ENCODE results near the gene ALX3. TPM values are rescaled to one million over a fixed set of nuclear protein-coding genes. Genes with fewer than 3 reads are reported as not detected.

ALX3 gene
- total RNA-seq, 2 experiments from 2014 or later = not detected

GRCh38 chr1:110074166-110074565 is 3.7 kb upstream of the ALX3 start:
- Histone ChIP-seq H3K27ac (ENCODE audit: low read depth, low read length, poor library complexity, severe bottlenecking) (no peak overlapping the region), H2AFZ (ENCODE audit: low read length) (no peak overlapping the region), H3K4me3 (ENCODE audit: low read depth, low read length, poor library complexity, severe bottlenecking) (no peak overlapping the region), H3K9me2 (ENCODE audit: insufficient read depth, low read length) (no peaks in the 10 kb centered on the region), H4K20me1 (ENCODE audit: insufficient read depth, low read length) (no peaks in the 10 kb centered on the region), H3K4me2 (ENCODE audit: low read length) (no peak overlapping the region), H3K4me1 (ENCODE audit: insufficient read depth, low read length, poor library complexity, severe bottlenecking) (no peaks in the 10 kb centered on the region), H3K36me3 (ENCODE audit: insufficient read depth, low read length) (no peaks in the 10 kb centered on the region), H3K79me2 (ENCODE audit: insufficient read depth, low read depth, low read length) (no peaks in the 10 kb centered on the region), H3K9me3 (ENCODE audit: low read length) (no peaks in the 10 kb centered on the region)
- DNase-seq (ENCODE audit: low spot score) = no peak
- ChIA-PET POLR2A (interaction anchor here (1.3 kb wide), 1 partner anchor 14 kb away, joined by 3 read pairs; no protein-coding TSS in a partner anchor), CTCF (ENCODE audit: unreplicated experiment) (interaction anchor here (1.0 kb wide), 1 partner anchor 30 kb away, joined by 3 read pairs; no protein-coding TSS in a partner anchor)
- intact Hi-C loops (cut with micrococcal nuclease; ENCODE audit: unreplicated experiment) = no loop called here
- BruUV-seq (replicated peaks) = no TSS peak
- TF ChIP-seq EZH2phosphoT487 (IDR thresholded peaks at IDR 0.05; ENCODE audit: borderline replicate concordance, low read depth, low read length) = no peak
- no peak for TF ChIP-seq CTCF (conservative IDR thresholded peaks at IDR 0.05; ENCODE audit: low read length)

- Histone ChIP-seq H3K4me2 (ENCODE audit: low read length) (no peak overlapping the region), H3K4me1 (ENCODE audit: insufficient read depth, low read length, poor library complexity, severe bottlenecking) (no peaks in the 10 kb centered on the region), H3K9me3 (ENCODE audit: low read length) (no peaks in the 10 kb centered on the region), H3K9me2 (ENCODE audit: insufficient read depth, low read length) (no peaks in the 10 kb centered on the region), H3K79me2 (ENCODE audit: insufficient read depth, low read depth, low read length) (no peaks in the 10 kb centered on the region), H2AFZ (ENCODE audit: low read length) (no peak overlapping the region), H3K4me3 (ENCODE audit: low read depth, low read length, poor library complexity, severe bottlenecking) (no peak overlapping the region), H3K27ac (ENCODE audit: low read depth, low read length, poor library complexity, severe bottlenecking) (no peak overlapping the region), H3K36me3 (ENCODE audit: insufficient read depth, low read length) (no peaks in the 10 kb centered on the region), H4K20me1 (ENCODE audit: insufficient read depth, low read length) (no peaks in the 10 kb centered on the region)
- ChIA-PET POLR2A (no interaction called here), CTCF (ENCODE audit: unreplicated experiment) (no interaction called here)
- intact Hi-C loops (cut with micrococcal nuclease; ENCODE audit: unreplicated experiment) = no loop called here
- DNase-seq (ENCODE audit: low spot score) = no peak
- BruUV-seq (replicated peaks) = no TSS peak
- no peak for TF ChIP-seq CTCF (conservative IDR thresholded peaks at IDR 0.05; ENCODE audit: low read length)
- no peak for TF ChIP-seq EZH2phosphoT487 (IDR thresholded peaks at IDR 0.05; ENCODE audit: borderline replicate concordance, low read depth, low read length)
Observed at GRCh38 chr1:110070282-110070669, 196 bp downstream of the ALX3 start.

- Histone ChIP-seq H3K4me3 (ENCODE audit: low read depth, low read length, poor library complexity, severe bottlenecking) (no peak overlapping the region), H3K9me3 (ENCODE audit: low read length) (no peaks in the 10 kb centered on the region), H3K27ac (ENCODE audit: low read depth, low read length, poor library complexity, severe bottlenecking) (no peak overlapping the region), H3K36me3 (ENCODE audit: insufficient read depth, low read length) (no peaks in the 10 kb centered on the region), H3K9me2 (ENCODE audit: insufficient read depth, low read length) (no peaks in the 10 kb centered on the region), H2AFZ (ENCODE audit: low read length) (no peak overlapping the region), H3K4me2 (ENCODE audit: low read length) (no peak overlapping the region), H4K20me1 (ENCODE audit: insufficient read depth, low read length) (no peaks in the 10 kb centered on the region), H3K79me2 (ENCODE audit: insufficient read depth, low read depth, low read length) (no peaks in the 10 kb centered on the region), H3K4me1 (ENCODE audit: insufficient read depth, low read length, poor library complexity, severe bottlenecking) (no peaks in the 10 kb centered on the region)
- CTCF ChIA-PET (ENCODE audit: unreplicated experiment) = no interaction called here
- no peak for TF ChIP-seq EZH2phosphoT487 (IDR thresholded peaks at IDR 0.05; ENCODE audit: borderline replicate concordance, low read depth, low read length)
- DNase-seq (ENCODE audit: low spot score) = no peak
- intact Hi-C loops (cut with micrococcal nuclease; ENCODE audit: unreplicated experiment) = no loop called here
- BruUV-seq (replicated peaks) = no TSS peak
- POLR2A ChIA-PET = no interaction called here
Observed at GRCh38 chr1:110069404-110070281, 829 bp downstream of the ALX3 start.

Data from OCI-LY7 (cell line).